Endodermal cell (in vitro differentiated cells): Measurements from ENCODE around the gene ARL4D. TPM values are rescaled to one million over a fixed set of nuclear protein-coding genes. Genes with fewer than 3 reads are reported as not detected.

Source experiments
- DNase-seq: peaks from one replicate; pipeline ENCODE4 v3.0.0-alpha.2; 2017
- H3K27ac ChIP-seq: 2 replicates; pipeline ENCODE4 v1.5.1; 2013; ENCODE audit warnings: mild to moderate bottlenecking, low read depth, low read length, moderate library complexity
- H3K27me3 ChIP-seq: 2 replicates; pipeline ENCODE4 v1.6.1; 2013; ENCODE audit warnings: mild to moderate bottlenecking, low read length, moderate library complexity; ENCODE audit not compliant: insufficient read depth, control insufficient read depth, poor library complexity, severe bottlenecking
- H3K36me3 ChIP-seq: 2 replicates; pipeline ENCODE4 v1.7.0; 2013; ENCODE audit warnings: mild to moderate bottlenecking, low read length, moderate library complexity; ENCODE audit not compliant: control insufficient read depth, insufficient read depth
- H3K4me1 ChIP-seq: one replicate; pipeline ENCODE4 v1.7.0; 2013; ENCODE audit warnings: low read length; ENCODE audit not compliant: control insufficient read depth, insufficient read depth
- H3K4me3 ChIP-seq: 2 replicates; pipeline ENCODE4 v1.5.1; 2013; ENCODE audit warnings: mild to moderate bottlenecking, low read length, moderate library complexity
- H3K9ac ChIP-seq: 2 replicates; pipeline ENCODE4 v1.6.1; 2013; ENCODE audit warnings: mild to moderate bottlenecking, low read length, moderate library complexity; ENCODE audit not compliant: poor library complexity, severe bottlenecking; ENCODE audit errors: extremely low read depth
- H3K9me3 ChIP-seq: 2 replicates; pipeline ENCODE4 v1.6.1; 2013; ENCODE audit warnings: mild to moderate bottlenecking, low read length, moderate library complexity; ENCODE audit not compliant: control insufficient read depth
- H3K27ac Mint-ChIP-seq: 2 replicates; pipeline ENCODE4 v1.8.0; 2020; ENCODE audit warnings: mixed read lengths
- H3K27me3 Mint-ChIP-seq: 2 replicates; pipeline ENCODE4 v1.8.0; 2021; ENCODE audit warnings: mild to moderate bottlenecking, mixed read lengths; ENCODE audit not compliant: insufficient read depth
- H3K36me3 Mint-ChIP-seq: 2 replicates; pipeline ENCODE4 v1.8.0; 2020; ENCODE audit warnings: low read depth, mixed read lengths
- H3K4me1 Mint-ChIP-seq: 2 replicates; pipeline ENCODE4 v1.8.0; 2020; ENCODE audit warnings: mixed read lengths
- H3K4me3 Mint-ChIP-seq: 2 replicates; pipeline ENCODE4 v1.8.0; 2020; ENCODE audit warnings: mild to moderate bottlenecking, moderate library complexity, mixed read lengths
- H3K9me3 Mint-ChIP-seq: 2 replicates; pipeline ENCODE4 v1.8.0; 2020; ENCODE audit warnings: mild to moderate bottlenecking, mixed read lengths
- CTCF ChIP-seq: fragments of 200-600 bp; sonication (generic); conservative IDR thresholded peaks from 2 replicates; pipeline ENCODE4 v1.5.0; 2021; ENCODE audit warnings: antibody characterized with exemption, mild to moderate bottlenecking
- WGBS, 2 experiments: methylation state at CpG; one replicate each; pipeline versions ENCODE4 v1.1.5 to v1.1.7; 2013; ENCODE audit warnings: missing lambda C conversion rate in 2 of 2, mixed read lengths in 1 of 2; ENCODE audit not compliant: insufficient coverage in 1 of 2, insufficient read length in 1 of 2; 5-methylcytosine and 5-hydroxymethylcytosine counted together
- total RNA-seq, 2 donors: library from RNA; stranded (reverse); fragmentation: NEBNext Ultra II Directional in 1 of 2; extraction: Animal tissue kit (Norgen Biotek cat#: 25700) in 1 of 2; gene quantifications; 2 replicates in 1 of 2; 3 replicates in 1 of 2; pipeline ENCODE4 v1.2.1, GENCODE V29; 2021

Gene ARL4D
- total RNA-seq, 2 donors from 2014 or later: 129 to 142 TPM

DNA sequence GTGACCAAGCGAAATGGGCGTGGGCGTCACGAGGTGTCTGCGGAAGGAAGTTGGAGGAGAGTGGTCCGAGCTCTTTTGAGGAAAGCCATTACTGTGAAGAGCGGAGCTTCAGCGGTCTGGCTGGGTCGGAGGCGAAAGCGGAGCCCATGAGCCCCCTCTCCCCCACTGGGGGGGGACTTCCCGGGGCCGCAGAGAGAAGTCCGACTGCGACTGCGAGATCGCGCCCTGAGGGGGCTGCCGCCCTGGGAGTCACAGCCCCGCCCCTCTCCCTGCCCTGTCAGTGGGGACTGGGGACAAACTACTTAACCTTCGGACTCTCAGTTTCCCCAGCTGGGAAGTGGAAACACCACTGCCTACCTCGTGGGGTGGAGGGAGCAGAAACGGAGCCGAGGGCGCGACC lies 20.0 kb upstream of the ARL4D start:
- H3K4me1 Mint-ChIP-seq: no peaks in the 10 kb centered on the region
- H3K36me3 Mint-ChIP-seq: peaks cover 14% of the 10 kb centered on the region
- WGBS, 2 experiments: 95 to 96% methylated on average over 16 to 26 of the region's 26 CpGs

DNA sequence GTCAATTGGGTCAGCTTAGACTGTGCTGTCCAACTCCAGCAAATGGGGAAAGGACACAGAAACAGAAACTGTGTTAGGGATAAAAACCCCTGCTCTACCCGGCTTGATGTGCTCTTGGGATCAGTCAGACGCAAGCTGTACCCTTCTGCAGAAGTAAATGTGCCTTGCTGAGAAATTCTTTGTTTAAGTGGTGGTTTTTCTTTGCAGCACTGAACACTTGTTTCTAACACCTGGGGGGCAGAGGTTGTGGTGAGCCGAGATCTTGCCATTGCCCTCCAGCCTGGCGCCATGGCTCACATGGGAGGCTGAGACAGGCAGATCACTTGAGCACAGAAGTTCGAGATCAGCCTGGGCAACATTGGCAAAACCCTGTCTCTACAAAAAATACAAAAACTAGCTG lies 18.5 kb upstream of the ARL4D start:
- H3K9me3 Mint-ChIP-seq: peaks cover 25% of the 10 kb centered on the region
- no peak overlapping the region for H3K27ac Mint-ChIP-seq
- peaks cover 14% of the 10 kb centered on the region for H3K36me3 Mint-ChIP-seq
- peaks cover 22% of the 10 kb centered on the region for H3K9me3 ChIP-seq
- WGBS, 2 experiments: 85 to 92% methylated on average over 2 to 5 of the region's 5 CpGs
- H3K4me3 ChIP-seq: no peak overlapping the region
- no peak for DNase-seq
- no peak for TF ChIP-seq CTCF
- no peaks in the 10 kb centered on the region for H3K27me3 ChIP-seq
- H3K9ac ChIP-seq: no peak overlapping the region
- H3K4me3 Mint-ChIP-seq: no peak overlapping the region
- H3K4me1 ChIP-seq: no peaks in the 10 kb centered on the region
- H3K27me3 Mint-ChIP-seq: no peaks in the 10 kb centered on the region
- H3K4me1 Mint-ChIP-seq: no peaks in the 10 kb centered on the region
- H3K36me3 ChIP-seq: no peaks in the 10 kb centered on the region
- H3K27ac ChIP-seq: no peak overlapping the region

More for the DNA sequence above, 20.0 kb upstream of the ARL4D start:
- Histone ChIP-seq H3K36me3 (no peaks in the 10 kb centered on the region), H3K4me3 (no peak overlapping the region), H3K27ac (no peak overlapping the region), H3K27me3 (no peaks in the 10 kb centered on the region), H3K9ac (no peak overlapping the region), H3K9me3 (peaks cover 22% of the 10 kb centered on the region), H3K4me1 (no peaks in the 10 kb centered on the region)
- Mint-ChIP-seq H3K27ac (no peak overlapping the region), H3K9me3 (peaks cover 25% of the 10 kb centered on the region), H3K27me3 (no peaks in the 10 kb centered on the region), H3K4me3 (no peak overlapping the region)
- peak; percentile 36 for DNase-seq
- TF ChIP-seq CTCF: no peak

DNA sequence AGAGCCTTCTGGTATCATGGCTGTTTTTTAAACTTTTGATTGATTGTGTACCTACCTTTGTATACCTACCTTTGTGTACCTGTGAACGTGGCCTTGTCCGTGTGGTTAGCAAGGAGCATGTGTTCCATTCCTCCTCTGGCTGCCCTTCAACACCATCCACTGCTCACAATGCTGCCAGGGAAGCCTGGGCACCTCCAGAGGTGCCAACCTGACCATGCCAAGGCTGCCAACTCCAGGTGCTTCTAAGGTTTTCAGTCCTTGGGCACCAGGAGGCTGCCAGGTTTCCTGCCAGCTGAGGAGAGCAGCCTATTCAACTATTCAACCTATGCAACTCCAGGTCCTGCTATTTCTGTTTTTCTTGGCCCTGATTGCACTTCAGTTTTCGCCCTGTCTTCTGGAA lies 17.6 kb upstream of the ARL4D start:
- Histone ChIP-seq H3K36me3 (no peaks in the 10 kb centered on the region), H3K4me3 (no peak overlapping the region), H3K4me1 (no peaks in the 10 kb centered on the region), H3K27ac (no peak overlapping the region), H3K27me3 (no peaks in the 10 kb centered on the region), H3K9ac (no peak overlapping the region), H3K9me3 (peaks cover 22% of the 10 kb centered on the region)
- TF ChIP-seq CTCF: no peak
- Mint-ChIP-seq H3K27me3 (no peaks in the 10 kb centered on the region), H3K9me3 (peaks cover 25% of the 10 kb centered on the region), H3K36me3 (peaks cover 14% of the 10 kb centered on the region), H3K4me3 (no peak overlapping the region), H3K4me1 (no peaks in the 10 kb centered on the region), H3K27ac (no peak overlapping the region)
- 90 to 94% methylated on average over 2 to 3 of the region's 3 CpGs for WGBS, 2 experiments
- DNase-seq: no peak
